Retina (tissue), 1 donor: ENCODE data around the gene SOWAHA.
"Not testable (repeated sequence)": the region's sequence is repeated elsewhere in the genome, so short reads cannot be mapped to it uniquely, and the experiment has no call there.

Source experiments
- DNase-seq: peaks from one replicate; pipeline ENCODE4 v3.0.0-alpha.2; 2016

SOWAHA gene

DNA sequence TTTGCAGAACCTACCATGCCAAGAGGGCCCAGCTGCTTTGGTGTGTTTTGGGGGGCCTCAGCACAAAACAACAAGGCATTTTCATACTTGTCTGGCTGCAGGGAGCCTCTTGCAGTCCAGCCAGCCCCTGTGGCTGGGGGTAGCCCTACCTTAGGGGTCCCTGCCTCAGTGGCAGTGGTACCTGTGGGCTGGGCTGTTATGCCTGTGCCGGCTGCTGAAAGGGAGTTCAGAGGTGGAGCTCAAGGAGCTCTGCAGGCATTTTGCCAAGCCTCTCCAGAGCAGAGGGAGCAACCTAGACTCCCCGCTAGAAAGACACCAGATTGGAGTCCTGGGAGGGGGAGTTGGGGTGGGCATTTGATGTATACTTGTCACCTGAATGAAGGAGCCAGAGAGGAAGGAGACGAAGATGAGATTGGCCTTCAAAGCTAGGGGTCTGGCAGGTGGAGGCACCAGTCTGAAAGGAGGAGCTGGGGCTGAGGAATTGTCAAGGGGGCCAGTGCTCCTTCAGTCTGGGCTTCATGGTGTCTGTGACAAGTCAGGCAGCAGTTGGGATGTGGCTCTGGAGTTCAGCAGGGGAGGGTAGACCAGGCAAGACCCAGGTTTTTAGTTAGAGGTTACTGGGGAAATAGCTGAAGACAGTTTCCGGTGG lies 15.9 kb downstream of the SOWAHA start:
- no peak for DNase-seq

DNA sequence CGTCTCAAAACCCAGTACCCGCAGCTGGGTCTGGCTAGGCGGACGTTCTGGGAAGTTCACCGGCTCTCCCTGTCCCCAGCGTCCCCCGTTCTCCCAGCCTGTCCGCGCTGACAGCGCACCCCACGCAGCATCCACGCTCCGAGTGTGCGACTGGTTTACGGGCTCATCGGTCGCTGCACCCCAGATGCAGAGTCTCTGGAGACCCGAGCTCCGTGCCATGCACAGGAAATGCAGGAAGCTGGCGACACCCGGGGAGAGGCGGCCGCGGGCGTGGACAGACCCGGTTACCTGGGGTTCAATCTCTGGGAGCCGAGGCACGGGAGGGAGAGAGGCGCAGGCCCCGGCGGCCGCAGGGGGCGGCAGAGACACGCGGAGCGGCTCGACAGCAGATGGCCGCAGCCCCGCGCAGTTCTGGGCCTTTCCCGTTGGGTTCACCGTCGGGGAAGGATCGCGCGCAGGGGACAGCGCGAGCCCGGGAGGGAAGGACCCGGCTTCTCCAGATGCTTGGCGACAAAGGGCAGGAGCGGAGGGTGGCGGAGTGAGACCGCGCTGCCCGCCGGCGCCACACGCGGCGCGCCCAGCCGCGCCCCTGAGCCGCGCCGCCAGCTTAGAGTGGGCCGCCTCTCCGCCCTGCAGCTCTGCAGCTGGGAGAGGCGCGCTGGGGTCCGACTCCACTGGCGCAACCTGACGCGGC lies 16.8 kb downstream of the SOWAHA start:
- DNase-seq = peak; percentile 94

DNA sequence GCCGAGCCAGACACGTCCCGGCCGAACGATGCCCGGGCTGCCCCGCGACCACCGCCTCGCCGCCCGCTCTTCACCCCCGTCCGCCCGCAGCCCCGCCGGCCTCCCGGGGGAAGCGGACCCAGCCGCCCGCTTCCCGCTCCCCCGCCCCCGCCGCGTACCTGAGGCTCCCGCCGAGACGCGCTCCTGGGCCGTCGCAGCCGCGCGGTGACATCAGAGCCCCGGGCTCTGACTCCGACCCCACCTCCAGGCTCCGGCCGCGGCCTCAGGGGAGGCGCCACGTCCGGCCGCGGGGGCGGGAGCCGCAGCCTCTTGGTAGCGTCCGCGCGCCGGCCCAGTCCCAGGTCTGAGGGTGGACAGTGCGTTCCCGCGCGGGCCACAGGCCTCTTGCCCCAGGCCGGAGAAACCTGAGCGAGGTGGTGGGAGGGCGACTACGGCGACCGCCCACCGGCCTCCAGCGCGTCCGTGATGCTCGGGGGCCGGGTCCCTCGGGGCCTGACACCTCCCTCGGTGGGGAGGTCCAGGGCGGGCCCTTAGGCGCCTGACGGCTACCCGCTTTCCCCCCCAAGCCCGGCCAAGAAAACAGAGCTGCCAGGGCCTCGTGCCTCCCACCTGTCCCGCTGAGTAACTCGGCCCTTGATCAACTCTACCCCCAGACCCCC lies 17.5 kb downstream of the SOWAHA start, which contains the start of gene SHROOM1:
Gene SHROOM1, minus strand, starts transcription at position 212 of the 659 bp plus-strand sequence. CDS start 4,507 bp downstream, outside the sequence.
- DNase-seq = peak; percentile 65

DNA sequence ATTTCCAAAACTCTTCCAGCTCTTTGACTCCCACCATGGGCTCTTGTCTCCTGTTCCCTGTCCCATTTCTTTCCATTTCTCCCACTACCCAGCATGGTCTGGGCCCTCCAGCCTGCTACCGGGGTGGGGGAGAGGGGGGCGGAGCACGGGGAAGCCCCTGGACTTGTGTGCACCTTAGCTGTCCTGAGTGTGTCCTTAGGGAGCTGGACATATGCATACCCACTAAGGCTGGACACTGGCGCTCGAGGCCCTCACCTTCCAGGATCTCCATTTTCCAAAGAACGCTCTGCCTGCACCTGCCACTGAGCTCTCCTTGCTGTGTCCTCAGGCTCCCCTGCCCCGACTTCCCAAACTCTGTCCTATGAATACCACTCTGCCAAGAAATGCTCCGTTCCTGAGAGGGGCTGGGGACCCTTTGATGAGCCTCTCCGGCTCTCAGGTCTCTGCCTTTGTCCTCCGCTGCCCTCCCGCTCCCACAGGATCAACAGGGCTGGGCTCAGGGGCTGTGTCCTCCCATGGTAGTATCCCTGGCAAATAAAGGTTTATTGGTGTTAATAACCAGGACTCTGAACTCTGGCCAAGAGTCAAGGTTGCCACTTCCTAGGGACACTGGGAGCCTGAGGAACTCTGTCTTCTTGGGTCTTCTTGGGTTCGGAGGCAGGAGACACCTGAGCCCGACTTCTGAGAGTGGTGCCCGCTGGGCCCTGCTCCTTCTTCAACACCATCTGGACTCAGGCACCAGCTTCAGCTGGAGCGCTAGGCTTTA lies 18.2 kb downstream of the SOWAHA start:
- no peak for DNase-seq

DNA sequence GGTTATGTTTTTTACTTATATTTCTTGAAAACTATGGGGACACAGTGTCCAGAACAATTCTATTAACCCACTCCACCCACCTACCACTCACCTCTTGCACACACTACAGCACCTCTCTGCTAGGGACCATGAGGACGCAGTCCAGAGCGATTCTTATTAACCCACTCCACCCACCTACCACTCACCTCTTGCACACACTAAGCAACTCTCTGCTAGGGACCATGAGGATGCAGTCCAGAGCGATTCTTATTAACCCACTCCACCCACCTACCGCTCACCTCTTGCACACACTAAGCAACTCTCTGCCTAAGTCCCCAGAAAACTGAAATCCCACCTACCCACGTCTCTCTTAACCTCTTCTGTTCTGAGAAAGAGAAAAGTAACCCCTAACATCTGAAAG lies 19.5 kb downstream of the SOWAHA start:
- DNase-seq = no peak

DNA sequence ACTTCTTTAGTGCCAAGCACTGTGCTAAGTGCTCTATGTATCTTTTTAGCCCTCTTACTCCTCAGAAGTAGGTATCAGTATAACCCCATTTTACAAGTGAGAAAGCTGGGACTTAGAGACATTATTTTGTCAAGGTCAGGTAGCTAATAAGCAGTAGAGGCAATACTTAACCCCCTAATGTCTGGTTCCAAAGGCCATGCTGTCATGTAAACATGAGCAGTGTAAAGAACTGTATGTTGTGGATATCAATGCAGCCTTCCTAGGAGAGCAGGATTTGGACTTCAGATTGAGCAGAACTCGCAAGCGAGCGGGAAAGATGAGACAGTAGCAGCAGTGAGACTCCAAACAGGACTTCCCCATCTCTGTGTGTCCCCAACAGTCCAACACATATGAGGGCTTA lies 21.0 kb downstream of the SOWAHA start:
- no peak for DNase-seq

DNA sequence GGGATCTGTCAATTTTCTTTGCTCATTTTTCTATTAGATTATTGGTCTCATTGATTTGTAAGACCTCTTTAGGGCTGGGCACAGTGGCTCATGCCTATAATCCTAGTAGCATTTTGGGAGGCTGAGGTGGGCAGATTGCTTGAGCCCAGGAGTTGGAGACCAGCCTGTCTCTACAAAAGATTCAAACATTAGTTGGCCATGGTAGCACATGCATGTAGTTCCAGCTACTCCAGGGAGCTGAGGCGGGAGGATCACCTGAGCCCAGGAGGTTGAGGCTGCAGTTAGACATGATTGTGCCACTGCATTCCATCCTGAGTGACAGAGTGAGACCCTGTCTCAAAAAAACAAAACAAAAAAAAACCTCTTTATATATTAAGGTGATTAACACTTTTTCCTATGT lies 23.8 kb downstream of the SOWAHA start:
- no peak for DNase-seq

DNA sequence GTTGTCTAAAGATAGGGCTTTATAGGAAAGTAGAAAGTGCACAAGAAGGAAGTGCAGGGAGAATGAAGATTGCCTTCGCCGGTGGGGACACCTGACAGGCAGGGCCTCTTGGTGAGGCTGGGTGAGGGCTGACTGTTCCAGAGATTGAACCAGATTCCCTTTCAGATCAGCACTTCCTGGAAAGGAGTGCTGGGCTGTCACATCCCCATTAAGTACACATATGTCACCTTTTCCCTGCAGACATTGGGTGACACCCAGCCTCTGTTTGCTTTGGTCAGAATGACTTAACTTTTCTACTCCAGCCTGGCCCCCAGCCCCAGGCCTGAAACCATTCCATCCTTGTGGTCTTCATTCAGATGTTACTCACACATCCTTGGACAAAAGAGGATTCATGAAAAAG lies 24.8 kb downstream of the SOWAHA start:
- no peak for DNase-seq

DNA sequence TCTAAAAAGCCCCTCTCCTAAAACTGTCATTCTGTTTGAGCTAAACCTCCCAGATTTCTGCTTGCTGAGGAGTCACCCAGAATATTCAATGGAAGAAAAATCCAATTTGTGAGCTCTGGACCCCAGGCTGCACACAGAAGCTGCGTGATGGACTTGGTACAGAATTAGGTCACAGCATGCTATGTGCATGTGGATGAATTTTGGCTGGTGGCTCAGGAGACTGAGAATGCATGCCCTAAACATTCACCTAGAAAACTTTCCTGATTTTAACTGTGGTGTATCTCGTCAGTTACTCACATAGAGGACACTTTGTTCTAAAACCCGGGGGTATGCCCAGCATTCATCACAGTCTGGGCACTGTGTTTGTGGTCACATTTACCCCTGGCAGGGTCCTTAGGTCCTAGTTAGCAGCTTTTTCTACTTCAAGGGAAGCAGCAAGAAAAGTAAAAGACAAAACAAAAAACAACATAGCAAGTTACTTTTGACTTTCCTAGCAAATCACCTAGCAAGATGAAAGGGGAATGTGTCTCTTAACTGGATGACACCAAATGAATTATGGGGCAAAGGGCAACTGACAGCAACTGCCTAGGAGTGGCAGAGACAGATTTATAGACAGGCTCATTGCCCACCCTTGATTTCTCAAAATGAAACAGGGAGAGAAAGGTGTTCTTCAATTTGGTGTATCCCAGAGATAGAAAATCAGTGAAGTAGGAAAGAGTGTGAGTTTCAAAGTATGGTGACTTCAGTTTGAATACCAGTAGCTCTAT lies 25.6 kb downstream of the SOWAHA start:
- peak; percentile 24 for DNase-seq

DNA sequence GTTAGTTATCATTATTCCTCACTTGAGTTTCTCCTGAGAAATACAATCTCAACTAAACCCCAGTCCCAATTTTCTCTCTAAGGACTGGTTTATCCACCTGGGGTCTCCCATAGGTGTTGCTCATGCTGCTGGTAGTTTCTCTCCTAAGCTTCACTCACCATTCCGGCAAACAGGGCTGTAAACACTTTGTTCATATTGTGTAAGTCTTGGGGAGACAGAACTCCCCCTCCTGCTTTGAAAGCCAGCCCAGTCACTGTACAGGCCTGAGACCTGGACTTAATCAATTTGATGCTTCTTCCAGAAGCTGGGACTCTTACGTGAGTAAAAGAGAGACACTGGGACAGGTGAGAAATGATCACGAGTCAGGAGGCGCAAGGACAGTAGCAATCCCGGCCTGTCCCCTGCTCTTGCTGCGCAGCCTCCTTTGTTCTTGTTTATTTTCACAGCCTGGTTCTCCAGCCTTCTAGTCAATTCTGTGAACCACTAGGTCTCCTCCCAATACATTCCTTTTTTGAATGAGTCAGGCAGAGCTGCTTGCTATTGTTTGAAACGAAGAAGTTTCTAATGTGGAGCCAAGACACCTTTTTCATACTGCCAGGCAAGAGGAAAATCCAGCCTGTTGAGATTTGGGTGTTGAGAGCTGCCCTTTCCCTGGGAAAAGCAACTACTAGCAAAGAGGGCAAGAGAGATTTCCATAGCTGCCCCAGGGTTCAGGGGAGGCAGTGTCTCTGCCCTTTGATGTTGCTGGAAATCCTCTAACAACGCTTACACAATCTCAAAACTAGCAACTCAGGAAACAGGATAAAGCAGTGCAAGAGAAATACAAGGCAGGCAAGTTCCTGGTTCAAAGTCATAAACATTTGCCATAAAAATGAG lies 26.6 kb downstream of the SOWAHA start:
- no peak for DNase-seq

DNA sequence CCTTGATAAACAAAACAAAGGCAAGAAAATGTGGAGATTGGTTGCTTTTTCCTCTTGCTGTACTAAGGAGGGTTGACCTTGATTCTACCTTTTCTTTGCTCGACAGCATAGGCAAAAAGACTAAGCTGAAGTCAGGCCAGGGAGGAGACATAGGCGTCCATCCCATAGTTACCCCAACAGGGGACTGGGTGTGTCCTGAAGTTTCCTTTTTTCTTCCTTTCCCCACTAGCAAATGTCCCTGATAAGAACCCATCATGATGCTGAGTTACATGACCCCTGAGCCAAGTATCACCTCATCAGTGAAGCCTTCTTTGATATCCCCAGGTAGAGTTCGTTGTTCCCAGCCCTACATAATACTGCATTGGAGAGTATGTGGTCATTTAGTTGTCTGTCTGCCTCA lies 27.2 kb downstream of the SOWAHA start:
- no peak for DNase-seq

DNA sequence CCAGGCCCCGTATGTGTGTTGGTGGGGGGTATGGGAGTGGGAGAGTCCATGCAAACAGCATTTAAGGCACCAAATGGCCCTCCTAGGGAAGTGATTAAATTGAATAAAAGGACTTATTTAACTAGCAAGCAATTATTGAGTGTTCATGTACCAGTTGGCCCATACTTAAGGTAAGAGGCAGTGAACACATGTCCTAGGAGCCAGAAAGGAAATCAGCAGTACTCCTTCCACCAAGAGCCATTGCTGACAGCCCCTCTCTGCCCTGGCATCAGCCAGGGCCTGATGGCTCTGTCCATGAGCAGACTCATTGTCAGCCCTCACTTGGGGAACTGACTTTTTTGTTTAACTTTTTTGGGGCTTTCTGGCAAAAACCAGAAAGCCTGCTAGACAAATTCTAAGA lies 27.8 kb downstream of the SOWAHA start:
- DNase-seq = no peak

DNA sequence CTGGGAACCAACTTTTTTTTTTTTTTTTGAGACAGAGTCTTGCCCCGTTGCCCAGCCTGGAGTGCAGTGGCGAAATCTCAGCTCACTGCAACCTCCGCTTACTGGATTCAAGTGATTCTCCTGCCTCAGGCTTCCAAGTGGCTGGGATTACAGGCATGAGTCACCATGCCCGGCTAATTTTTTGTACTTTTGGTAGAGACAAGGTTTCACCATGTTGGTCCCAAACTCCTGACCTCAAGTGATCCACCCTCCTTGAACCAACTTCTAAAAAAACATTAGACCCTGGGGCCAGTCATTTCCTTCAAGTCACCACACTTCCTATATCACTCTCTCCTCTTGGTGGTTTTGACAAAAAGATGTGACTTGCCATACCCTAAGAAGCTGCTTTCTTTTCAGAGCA lies 28.2 kb downstream of the SOWAHA start:
- DNase-seq = no peak

DNA sequence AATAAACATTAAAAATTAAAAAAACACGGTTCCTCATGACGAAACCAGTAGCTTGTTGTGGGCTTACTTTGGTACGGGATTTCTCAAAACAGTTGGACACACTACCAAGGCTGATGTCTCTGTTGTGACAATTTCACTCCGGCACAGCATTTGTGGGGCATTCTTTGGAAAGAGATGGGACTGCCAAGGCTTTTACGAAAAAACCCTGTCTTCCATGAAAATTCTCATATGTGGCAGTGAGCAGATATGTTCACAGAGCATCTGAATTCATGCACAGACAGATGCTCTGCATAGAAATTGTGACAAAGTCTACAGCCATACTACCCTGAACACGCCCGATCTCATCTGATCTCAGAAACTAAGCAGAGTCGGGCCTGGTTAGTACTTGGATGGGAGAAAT lies 35.2 kb downstream of the SOWAHA start:
- DNase-seq = no peak

DNA sequence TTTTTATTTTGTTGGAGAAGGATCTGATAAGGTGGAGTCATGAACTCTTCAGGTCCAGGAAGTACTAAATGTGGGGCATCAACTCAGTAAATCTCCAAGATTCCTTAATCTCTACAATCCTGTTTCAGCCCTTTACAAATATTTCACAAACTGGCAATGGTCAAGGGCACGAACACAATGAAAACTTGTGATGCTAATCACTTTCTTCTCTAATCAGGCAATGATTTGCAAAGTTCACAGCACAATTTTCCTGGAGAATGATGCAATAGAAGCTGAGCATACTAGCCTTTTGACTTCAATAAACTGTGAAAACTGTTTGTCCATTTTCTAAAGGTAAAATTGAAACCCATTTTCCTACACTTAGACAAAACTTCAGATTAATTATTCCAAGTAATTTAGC lies 36.2 kb downstream of the SOWAHA start:
- DNase-seq = no peak

DNA sequence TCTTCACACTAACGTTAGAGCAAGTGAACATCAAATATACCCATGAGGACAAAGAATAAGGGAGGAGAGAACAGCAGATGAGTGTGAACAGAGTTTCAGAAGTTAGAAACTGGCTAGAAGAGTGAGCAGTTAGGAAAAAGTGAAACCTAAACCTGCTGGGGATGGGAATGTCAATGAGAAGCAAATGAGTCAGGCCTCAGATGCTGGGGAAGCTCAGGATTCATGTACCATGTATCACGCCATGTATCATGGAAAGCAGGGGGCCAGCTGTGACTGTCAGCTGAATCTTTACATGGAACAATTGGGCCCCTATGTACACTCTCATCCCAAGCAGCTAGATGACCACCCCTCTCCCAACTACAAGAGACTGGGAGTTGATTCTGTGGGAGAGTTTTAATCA lies 37.0 kb downstream of the SOWAHA start:
- no peak for DNase-seq

DNA sequence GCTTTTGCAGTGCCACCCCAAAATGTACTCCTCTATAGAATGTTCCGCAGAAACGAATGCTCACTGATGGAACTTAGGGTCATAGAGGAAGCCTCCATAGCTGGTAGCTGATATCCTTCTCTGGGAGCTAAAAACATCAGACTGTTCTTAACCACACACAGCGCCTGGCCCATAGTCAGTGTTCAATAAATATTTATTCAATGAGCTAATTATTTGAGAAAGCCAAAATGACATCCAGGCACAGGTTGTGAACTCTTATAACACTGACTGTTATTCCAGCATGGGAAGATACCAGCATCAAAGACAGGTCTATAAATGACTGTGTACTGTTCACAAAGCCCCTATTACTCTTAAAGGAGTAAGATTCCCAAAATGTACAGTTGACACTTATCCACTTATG lies 40.2 kb downstream of the SOWAHA start:
- DNase-seq = no peak

DNA sequence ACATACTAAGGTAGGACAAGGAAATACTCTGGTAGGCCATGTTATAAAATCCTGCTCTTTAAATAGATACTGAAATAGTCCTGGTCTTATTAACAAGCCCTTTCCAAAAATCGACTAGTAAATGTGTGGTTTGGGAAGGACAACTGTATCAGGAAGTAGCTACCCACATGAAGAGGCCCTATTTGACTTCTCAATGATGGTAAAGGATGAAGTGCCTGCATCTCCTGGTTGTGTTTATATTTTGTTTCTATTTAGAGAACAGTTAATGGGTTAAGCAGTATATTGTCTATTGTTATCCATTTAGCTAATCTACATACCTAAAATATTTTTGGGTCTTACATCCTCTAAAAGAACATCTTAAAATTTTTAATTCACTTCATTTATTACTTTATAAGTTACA lies 40.7 kb downstream of the SOWAHA start:
- no peak for DNase-seq

DNA sequence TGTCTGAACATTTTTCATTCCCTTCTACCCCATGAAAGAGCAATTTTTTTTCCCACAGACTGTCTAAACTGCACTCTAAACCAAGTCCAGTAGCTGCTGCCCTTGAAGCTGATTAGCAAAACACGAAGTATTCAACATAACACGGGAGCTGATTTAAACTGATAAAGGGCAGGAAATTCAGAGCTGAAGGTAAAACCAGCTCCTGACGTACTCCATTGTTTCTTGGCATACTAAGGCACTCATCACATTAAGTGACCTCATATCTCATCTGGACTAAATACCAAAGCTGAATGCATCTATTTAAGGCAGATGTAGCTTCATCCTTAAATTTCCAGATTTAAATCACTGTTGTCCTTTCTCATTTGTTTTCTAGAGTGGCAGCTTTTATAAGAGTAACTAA lies 41.2 kb downstream of the SOWAHA start:
- DNase-seq = no peak

DNA sequence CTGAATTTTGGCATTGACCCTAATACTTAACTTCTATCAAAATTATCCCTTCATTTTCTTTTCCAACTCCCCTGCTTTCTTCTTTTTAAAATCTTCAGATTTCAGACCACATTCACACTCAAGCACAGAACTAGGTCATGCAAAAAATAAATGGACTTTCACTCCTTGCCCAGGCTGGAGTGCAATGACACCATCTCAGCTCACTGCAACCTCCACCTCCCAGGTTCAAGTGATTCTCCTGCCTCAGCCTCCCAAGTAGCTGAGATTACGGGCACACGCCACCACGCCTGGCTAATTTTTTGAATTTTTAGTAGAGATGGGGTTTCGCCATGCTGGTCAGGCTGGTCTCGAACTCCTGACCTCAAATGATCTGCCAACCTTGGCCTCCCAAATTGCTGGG lies 41.9 kb downstream of the SOWAHA start:
- not testable (repeated sequence) for DNase-seq

DNA sequence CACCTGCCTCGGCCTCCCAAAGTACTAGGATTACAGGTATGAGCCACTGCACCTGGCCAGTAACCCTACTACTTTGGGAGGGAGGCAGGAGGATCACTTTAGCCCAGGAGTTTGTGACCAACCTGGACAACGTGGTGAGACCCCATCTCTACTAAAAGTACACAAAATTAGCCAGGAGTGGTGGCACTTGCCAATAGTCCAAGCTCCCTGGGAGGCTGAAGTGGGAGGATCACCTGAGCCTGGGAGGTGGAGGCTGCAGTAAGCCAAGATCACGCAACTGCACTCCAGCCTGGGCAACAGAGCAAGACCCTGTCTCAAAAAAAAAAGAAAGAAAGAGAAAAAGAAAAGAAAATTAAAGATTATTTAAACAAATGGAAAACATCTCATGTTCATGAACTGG lies 42.9 kb downstream of the SOWAHA start:
- DNase-seq = no peak
